Measurements from ENCODE around the gene BICRAL.
A peak's percentile ranks its signal among the peaks of the same experiment; 100 is the strongest.
"Not testable (repeated sequence)": the region's sequence is repeated elsewhere in the genome, so short reads cannot be mapped to it uniquely, and the experiment has no call there.

Gene BICRAL

DNA sequence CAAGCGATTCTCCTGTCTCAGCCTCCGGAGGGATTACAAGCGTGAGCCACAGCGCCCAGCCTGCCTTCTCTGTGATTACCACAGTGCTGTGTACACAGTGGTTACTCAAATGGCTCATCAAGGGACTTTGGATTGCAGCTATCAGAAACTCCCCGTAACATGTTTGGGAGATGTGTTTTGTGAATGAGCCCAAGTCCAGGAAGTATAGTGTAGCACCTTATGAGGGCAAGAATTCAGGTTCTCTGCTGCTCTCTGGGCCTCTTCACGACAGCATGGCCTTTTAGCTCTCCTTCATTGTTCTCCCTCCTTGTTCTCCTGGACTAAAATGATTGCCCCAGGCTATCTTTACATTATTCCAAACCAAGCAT is 63.5 kb downstream of the BICRAL start:
- DNase-seq (ENCODE audit: low read depth in 2 of 2) = no peak

DNA sequence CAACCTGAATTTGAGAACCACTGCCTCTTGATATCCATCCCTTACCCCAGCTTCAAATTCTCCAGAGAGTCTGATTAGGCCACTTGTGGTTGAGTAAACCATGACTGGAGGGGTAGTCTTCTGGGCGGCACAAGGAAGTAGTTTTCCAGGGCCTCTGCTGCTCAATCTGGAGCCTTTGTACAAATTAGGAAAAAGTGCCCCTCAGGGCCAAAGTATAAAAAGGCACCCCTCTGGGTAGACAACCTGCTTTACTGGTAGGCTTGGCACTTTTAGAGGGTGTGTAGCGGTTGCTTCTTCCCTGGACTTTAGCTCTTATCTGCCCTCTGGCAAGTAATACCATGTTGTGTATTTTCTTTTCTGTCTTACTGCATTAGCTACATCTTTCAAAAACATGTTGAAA is 64.7 kb downstream of the BICRAL start:
- DNase-seq (ENCODE audit: low read depth in 2 of 2) = no peak

DNA sequence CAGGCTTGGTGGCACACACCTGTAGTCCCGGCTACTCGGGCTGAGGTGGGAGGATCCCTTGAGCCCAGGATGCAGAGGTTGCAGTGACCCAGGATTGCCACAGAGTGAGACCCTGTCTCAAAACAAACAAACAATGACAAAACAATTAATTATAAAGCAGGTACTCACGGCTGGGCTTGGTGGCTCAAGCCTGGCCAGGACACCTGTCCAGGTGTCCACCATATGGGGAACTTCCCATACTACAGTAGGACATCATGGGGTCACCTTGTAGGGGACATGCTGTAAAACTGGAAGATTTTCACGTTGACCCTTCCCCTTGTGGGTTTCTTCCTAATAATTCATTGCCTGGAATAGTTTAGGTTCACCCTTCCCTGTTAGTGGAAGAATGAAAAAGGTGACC is 66.8 kb downstream of the BICRAL start:
- no peak for DNase-seq (ENCODE audit: low read depth in 2 of 2)

DNA sequence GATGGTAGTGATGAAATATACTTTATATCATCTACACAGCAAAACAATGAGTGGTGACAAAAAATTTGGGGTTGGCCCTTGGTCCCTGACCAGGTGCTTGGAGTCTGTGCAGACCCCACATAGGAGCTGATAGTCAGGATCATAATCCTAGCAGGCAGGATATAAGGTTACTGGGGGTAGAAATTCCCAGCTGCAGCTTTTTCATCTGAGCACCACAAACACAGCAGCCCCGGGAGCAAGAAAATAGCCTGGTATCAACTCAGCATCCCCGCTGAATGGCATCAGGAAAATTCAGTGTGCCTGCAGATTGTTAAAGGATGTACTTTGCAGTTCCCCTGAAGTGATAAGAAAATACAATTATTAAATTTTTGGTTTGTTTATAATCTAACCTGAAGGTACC is 69.7 kb downstream of the BICRAL start:
- no peak for DNase-seq (ENCODE audit: low read depth in 2 of 2)

DNA sequence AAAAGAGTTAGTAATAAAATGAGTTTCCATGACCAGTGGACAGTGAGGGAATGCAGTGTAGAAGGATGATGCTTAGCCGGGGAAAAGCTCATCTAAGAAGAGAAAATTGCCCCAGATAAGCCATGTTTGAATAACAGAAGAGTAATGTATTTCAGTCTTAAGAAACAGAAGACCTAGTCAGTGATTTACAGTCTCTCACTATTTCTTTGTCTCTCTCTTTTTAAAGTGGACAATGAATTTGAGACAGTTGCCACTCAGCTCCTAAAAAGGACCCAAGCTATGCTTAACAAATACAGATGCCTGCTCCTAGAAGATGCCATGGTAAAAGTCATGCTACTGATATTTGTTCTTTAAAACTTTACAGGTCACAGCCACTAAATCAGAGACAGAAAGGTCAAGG is 78.2 kb downstream of the BICRAL start:
- no peak for DNase-seq (ENCODE audit: low read depth in 2 of 2)

DNA sequence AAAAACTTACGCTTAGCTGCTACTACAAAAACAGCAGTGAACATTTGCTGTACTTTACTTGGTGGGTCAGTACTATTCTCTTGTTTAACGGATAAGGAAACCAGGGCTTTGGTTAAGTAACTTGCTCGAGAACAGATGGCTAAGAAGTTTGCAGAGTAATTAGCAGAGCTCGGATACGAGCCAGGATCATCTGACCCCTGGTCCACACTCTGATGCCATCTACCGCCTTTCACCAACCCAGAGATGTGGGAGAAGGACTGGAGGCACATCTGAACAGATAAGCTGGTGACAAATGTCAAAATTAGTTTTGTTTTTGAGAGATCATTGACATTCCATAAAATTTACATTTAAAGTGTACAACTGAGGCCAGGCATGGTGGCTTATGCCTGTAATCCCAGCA is 78.6 kb downstream of the BICRAL start:
- no peak for DNase-seq (ENCODE audit: low read depth in 2 of 2)

DNA sequence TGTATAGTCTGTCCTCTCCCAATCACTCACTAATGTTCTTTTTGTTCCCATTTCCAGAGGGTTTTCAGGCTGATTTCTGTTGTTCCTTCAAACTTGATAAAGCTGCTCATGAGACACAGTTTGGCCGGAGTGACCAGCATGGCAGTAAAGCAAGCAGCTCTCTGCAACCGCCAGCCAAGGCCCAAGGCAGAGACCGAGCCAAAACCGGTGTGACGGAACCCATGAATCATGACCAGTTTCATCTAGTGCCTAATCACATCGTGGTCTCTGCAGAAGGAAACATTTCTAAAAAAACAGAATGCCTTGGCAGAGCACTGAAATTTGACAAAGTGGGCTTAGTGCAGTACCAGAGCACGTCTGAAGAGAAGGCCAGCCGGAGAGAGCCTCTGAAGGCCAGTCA is 82.8 kb downstream of the BICRAL start:
- no peak for DNase-seq (ENCODE audit: low read depth in 2 of 2)

DNA sequence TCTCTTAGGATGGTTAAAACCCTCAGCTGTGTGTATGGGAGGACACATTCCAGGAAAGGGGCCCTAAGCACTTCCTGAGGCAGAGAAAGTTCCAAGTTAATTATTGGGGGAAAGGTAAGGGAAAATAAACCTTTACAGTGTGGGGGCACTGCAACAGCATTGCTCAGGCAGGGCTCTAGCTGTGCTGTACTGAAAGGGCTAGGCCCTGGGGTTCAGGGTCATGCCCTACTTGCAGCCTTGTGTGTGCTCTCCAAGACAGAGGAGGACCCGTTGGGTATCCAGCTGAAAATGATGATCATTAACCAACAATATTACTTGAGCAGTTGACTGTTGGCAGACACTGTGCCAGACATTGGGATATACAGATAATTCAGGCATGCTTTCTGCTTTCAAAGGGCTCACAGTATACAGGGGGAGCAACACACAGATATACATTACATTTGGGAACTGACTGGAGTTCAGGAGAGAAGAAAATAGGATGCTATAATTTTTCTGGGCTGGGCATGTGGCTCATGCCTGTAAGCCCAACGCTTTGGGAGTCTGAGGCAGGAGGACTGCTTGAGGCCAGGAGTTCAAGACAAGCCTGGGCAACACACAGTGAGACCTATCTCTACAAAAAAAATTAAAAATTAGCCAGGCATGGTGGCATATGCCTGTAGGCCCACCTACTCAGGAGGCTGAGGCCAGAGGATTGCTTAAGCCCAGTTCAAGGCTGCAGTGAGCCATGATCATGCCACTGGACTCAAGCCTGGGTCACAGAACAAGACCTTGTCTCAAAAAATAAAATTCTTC is 88.5 kb downstream of the BICRAL start:
- no peak for DNase-seq (ENCODE audit: low read depth in 2 of 2)

DNA sequence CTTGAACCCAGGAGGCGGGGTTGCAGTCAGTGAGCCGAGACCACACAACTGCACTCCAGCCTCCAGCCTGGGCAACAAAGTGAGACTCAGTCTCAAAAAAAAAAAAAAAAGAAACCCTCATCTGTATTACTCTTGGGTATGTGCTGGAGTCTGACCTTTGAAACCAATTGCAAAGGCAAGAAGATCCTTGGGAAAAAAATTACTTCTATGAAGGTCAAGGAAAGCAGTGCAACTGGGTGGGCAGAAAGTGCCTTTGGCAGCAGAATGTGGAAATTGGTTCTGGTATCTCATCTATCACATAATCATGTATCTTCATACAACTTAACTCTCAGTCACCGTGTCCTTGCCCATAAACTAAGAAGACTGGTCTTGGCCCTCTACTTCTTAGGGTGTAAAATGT is 89.9 kb downstream of the BICRAL start:
- no peak for DNase-seq (ENCODE audit: low read depth in 2 of 2)

DNA sequence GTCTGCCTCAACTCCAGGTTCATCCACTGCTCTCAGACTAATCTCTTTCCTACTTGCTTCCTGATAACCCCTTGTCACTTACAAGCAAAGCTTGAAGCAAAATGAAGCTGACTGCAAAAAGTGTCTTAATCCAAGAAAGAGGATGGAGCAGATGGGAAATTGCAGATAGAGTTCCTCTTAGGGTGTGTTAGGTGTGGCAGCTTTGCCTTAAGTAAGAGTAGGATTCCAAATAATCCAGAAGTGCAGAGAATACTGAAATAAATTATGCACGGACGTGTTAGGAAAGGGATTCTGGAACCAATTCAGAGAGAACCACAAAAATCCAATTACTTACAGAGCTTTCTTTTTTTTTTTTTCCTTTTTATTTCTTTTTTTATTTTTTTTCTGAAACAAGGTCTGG is 91.5 kb downstream of the BICRAL start:
- no peak for DNase-seq (ENCODE audit: low read depth in 2 of 2)

DNA sequence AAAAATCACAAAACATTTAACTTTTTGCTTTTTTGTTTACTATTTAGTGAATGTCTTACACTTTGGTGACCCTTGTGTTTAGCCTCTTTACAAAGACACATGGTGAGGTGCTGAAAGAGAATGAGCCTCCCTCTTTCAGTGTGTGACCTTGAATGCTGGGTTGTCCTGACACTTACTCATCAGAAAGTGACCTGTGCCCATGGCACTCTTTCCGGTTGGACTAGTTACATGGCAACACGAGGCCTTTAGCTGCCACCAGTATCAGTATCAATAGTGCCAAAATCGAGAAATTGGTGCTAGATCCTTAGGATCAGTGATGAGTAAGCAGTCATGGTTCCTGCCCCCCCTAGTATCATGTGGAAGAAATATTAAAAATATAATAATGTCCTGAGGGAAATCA is 95.8 kb downstream of the BICRAL start:
- no peak for DNase-seq (ENCODE audit: low read depth in 2 of 2)

DNA sequence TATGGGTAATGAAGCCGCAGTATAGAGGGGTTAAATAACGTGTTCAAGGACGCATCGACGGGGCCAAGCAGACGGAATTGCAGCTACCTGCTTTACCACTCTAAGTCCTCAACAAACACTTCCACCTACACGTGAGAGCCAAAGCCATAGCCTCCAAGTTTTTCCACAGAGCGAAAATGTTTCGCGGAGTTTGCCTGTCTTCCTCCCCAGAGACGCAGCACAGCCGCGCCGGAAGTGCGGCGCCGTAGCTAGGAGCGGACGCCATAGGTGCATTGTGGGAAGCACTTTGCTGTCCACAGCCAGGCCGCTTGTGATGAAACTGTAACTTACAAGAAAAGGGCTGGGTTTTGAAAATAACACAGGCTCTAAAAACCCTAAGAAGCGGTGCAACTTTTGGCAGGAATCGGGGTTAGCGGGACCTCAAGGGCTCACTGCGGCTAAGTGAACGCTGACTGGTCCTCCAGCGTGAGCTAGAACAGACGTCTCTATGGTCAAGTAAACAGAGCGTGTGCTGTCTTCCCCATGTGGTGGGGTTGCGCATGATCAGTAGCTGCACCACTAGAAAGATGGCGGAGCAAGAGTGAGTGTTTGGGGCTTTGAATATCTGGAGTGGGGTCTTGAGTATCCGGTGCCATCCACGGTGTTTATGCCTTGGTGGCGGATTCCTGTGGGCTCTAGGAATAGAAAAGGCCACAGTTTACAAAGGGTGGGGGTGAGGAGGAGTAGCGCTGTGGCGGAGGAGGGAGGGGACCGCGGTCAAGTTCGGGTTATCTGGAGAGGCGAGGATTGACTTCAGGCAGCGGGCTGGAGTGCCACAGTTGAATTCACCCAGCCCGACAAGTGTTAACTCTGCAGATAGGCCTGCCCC is 97.8 kb downstream of the BICRAL start, which contains the start of gene RPL7L1:
RPL7L1 (plus strand) TSS at position 245 of the 868 bp plus-strand sequence; CDS start at position 540, 295 bp downstream.
- DNase-seq (ENCODE audit: low read depth in 2 of 2) = peak; percentile 68 to 76

DNA sequence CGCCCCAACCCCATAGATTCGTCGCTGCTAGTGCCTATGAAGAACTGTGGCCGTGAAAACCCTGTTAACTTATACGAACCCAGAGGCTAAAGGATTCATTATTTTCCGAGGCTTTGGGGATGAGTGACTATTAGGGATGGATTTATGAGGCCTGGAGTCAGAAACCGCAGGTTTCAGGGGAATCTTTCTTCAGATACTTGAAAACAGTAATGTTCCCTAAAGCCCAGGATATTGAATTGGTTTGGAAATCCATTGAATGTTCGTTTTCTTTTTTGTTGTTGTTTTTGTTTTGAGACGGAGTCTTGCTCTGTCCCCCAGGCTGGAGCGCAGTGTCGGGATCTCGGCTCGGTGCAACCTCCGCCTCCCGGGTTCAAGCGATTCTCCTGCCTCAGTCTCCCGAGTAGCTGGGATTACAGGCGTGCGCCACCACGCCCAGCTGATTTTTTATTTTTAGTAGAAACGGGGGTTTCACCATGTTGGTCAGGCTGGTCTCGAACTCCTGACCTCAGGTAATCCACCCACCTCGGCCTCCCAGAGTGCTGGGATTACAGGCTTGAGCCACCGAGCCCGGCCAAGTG is 98.5 kb downstream of the BICRAL start:
- not testable (repeated sequence) for DNase-seq (ENCODE audit: low read depth in 2 of 2)

DNA sequence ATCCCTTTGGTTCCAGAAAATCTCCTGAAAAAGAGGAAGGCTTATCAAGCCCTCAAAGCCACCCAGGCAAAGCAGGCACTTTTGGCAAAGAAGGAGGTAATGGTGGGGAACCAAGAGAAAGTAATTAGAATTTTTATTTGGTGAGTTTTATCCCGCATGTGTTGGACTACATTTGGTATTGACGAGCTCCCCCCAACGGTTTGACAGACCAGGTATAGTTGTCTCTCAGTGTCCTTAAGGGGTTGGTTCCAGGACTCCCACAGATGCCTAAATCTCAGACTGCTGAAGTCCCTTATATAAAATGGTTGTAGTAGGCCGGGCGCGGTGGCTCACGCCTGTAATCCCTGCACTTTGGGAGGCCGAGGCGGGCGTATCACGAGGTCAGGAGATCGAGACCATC is 99.0 kb downstream of the BICRAL start:
- DNase-seq (ENCODE audit: low read depth in 2 of 2) = not testable (repeated sequence)

DNA sequence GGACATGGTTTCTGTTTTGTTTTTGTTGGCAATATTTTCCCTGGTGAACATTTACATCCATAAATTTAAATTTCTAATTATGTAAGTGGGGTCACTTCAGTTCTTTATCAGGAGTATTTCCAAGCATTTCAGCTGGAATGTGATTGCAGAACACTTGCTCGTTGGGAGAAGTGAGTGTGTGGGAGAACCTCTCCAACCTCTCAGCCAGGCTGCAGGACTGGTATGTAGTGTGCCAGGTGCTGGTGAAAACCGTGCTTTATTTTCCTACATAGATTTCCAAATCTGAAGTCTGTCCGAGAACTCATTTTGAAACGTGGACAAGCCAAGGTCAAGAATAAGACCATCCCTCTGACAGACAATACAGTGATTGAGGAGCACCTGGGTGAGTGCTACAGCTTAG is 103.8 kb downstream of the BICRAL start:
- DNase-seq (ENCODE audit: low read depth in 2 of 2) = no peak

DNA sequence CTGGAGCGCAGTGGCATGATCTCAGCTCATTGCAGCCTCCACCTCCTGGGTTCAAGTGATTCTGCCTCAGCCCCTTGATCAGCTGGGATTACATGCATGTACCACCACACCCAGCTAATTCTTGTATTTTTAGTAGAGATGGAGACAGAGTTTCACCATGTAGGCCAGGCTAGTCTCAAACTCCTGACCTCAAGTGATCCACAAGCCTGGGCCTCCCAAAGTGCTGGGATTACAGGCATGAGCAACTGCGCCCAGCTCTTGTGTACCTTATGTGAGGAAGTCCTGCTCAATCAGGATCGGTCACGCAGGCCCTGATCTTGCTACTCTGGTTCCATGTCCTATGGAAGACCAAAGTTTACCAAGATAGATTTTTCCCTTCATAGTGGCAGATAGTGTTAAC is 106.3 kb downstream of the BICRAL start:
- not testable (repeated sequence) for DNase-seq (ENCODE audit: low read depth in 2 of 2)

DNA sequence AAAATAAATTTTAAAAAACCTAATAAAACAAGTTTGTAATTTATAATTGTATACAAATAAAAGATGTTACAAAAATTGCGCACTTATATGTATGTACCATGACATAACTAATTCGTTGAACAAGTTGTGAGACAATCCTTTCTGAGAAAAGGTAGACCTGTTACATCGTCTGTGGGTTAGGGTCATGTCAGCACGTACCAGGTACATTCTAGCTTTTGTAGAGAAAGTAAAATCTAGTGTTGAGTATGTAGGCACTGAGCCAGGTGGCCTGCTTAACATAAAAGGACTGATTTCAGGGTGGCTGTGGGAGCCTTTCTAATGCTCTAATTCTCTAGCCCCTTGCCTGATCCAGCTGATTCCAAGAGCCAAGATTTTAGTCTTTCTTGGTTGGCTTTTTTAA is 108.0 kb downstream of the BICRAL start:
- DNase-seq (ENCODE audit: low read depth in 2 of 2) = no peak

DNA sequence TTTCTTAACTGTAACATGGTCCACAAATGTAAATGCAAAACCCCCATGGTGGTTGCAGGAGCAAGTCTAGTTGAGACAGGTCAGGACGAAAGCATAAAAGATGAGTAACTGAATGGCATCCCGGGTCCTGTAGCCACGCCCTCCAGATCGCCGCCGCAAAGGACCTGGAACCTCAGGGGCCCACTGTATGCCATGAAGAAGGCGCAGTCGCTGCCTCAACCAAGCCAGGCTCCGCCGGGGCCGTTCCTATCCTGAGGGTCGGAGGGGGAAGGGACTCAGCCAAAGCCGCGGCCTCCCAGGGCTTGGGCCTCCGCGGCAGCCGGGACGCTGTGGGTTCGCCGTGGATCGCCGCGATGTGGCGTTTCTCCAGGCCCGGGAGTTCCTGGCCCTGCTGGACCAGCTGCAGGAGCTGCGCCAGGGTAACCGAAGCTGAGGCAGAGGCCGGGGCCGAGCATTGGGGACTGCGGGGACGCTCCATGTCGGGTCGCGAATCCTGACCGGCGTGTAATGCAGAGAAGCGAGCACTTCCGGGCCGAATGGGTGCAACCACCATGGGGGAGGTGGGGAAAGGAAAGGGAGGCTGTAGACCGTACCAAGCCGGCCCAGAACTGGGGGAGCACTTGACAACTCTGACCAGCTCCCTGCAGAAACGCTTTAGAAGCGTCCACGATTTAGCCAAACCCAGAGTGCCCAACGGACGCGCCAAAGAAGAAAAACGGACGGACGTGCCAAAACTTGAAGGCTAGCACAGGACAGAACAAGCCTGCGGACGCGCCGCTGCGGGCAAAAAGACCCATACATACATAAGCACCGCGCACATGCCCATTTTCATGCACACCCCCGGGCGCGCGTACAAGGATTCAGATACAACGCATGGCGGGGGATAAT is 108.7 kb downstream of the BICRAL start:
- peak; percentile 88 to 90 for DNase-seq (ENCODE audit: low read depth in 2 of 2)

DNA sequence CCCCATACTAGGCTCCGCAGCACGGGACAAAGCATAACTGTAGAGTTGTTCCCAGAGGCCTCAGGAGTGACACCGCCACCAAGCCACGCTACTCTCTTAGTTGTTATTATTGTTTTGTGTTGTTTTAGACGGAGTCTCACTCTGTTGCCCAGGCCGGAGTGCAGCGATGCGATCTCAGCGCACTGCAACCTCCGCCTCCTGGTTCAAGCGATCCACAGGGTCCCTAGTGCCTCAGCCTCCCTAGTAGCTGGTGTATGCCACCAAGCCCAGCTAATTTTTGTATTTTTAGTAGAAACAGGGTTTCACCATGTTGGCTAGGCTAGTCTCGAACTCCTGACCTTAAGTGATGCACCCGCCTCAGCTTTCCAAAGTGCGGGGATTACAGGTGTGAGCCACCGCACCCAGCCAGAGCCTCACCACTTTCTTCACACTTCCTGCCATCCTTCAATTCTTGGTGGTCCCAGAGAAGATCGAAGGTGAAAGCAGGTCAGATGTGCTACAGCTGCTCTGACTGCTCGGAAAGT is 109.4 kb downstream of the BICRAL start:
- no peak for DNase-seq (ENCODE audit: low read depth in 2 of 2)

DNA sequence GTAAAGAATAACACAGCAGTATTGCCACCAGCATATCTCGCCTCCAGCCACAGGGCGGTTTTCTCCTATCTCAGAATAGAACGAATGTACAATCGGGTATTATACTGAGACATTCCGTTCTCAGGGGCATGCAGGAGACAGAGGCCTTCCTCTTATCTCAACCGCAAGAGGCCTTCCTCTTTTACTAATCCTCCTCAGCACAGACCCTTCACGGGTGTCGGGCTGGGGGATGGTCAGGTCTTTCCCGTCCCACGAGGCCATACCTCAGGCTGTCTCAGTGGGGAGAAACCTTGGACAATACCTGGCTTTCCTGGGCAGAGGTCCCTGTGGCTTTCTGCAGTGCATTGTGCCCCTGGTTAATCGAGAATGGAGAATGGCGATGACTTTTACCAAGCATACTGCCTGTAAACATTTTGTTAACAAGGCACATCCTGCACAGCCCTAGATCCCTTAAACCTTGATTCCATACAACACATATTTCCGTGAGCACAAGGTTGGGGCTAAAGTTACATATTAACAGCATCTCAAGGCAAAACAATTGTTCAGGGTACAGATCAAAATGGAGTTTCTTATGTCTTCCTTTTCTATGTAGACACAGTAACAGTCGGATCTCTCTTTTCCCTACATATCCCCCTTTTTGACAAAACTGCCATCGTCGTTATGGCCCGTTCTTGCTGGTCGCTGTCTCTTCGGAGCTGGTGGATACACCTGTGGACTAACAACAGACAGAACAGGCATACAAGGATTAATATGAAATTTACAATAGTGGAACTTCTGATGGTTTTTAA is 112.4 kb downstream of the BICRAL start:
- not testable (repeated sequence) for DNase-seq (ENCODE audit: low read depth in 2 of 2)
